Activated CD4-positive, CD25-positive, alpha-beta regulatory T cell treated with anti-CD3 and anti-CD28 coated beads, Interleukin-2, amount 50 U/mL, for 24 hours (primary cell): ENCODE data around the gene ITGB7.
A peak's percentile ranks its signal among the peaks of the same experiment; 100 is the strongest.
"Not testable (repeated sequence)": the region's sequence is repeated elsewhere in the genome, so short reads cannot be mapped to it uniquely, and the experiment has no call there.

ENCODE experiments used
- ATAC-seq, 2 donors: fragments of 150-1000 bp; cut with Tn5 transposase; one replicate each; pipeline ENCODE4 v1.10.0; 2021; ENCODE audit warnings: mild to moderate bottlenecking in 1 of 2, moderate library complexity in 1 of 2

The ITGB7 gene

GRCh38 chr12:53195516-53196420 lies 11.3 kb downstream of the ITGB7 start:
- no peak for ATAC-seq

- ATAC-seq: no peak
Measured at GRCh38 chr12:53194973-53195372, 12.1 kb downstream of the ITGB7 start.

GRCh38 chr12:53193985-53194716 lies 12.9 kb downstream of the ITGB7 start:
- no peak for ATAC-seq

GRCh38 chr12:53193040-53193439 lies 14.0 kb downstream of the ITGB7 start:
- no peak for ATAC-seq

GRCh38 chr12:53192531-53193021 lies 14.5 kb downstream of the ITGB7 start:
- no peak for ATAC-seq

- ATAC-seq: no peak
Measured at GRCh38 chr12:53191885-53192530, 15.0 kb downstream of the ITGB7 start.

GRCh38 chr12:53191096-53191884 lies 15.8 kb downstream of the ITGB7 start:
- ATAC-seq: no peak

- ATAC-seq: peak; percentile 84 to 93
Measured at GRCh38 chr12:53190108-53190729, 16.8 kb downstream of the ITGB7 start.

GRCh38 chr12:53187145-53187899 lies 19.7 kb downstream of the ITGB7 start:
- ATAC-seq: no peak

GRCh38 chr12:53186745-53187144 lies 20.3 kb downstream of the ITGB7 start:
- no peak for ATAC-seq

GRCh38 chr12:53185582-53186153 lies 21.4 kb downstream of the ITGB7 start:
- no peak for ATAC-seq

- no peak for ATAC-seq
Measured at GRCh38 chr12:53184828-53185227, 22.2 kb downstream of the ITGB7 start.

GRCh38 chr12:53182903-53183302 lies 24.1 kb downstream of the ITGB7 start:
- ATAC-seq: no peak

GRCh38 chr12:53181935-53182334 lies 25.1 kb downstream of the ITGB7 start:
- no peak for ATAC-seq

- ATAC-seq: peak; percentile 53 to 57
Measured at GRCh38 chr12:53180931-53181645, 26.0 kb downstream of the ITGB7 start.

GRCh38 chr12:53180220-53180930 lies 26.7 kb downstream of the ITGB7 start, which contains the start of the genes CSAD and ZNF740:
Gene CSAD, minus strand, starts transcription at chr12:53180925. Its CDS starts 7,455 bp downstream, at chr12:53173470.
Gene ZNF740, plus strand, starts transcription at chr12:53180722. Its CDS starts 1,262 bp downstream, at chr12:53181984.
- ATAC-seq: peak; percentile 97 to 98

- peak; percentile 1 to 2 for ATAC-seq
Measured at GRCh38 chr12:53179687-53180219, 27.3 kb downstream of the ITGB7 start.

- ATAC-seq: not testable (repeated sequence)
Measured at GRCh38 chr12:53178803-53179202, 28.2 kb downstream of the ITGB7 start.

- not testable (repeated sequence) for ATAC-seq
Measured at GRCh38 chr12:53177447-53177846, 29.6 kb downstream of the ITGB7 start.
